Measurements from ENCODE around the gene CREB5. TPM values are rescaled to one million over a fixed set of nuclear protein-coding genes. Genes with fewer than 3 reads are reported as not detected.

The CREB5 gene
- total and polyA plus RNA-seq, 2 of the 8 experiments (the other 6 are each of a cell fraction or from before 2014, with no cell fraction given): 2.4 to 2.7 TPM

DNA sequence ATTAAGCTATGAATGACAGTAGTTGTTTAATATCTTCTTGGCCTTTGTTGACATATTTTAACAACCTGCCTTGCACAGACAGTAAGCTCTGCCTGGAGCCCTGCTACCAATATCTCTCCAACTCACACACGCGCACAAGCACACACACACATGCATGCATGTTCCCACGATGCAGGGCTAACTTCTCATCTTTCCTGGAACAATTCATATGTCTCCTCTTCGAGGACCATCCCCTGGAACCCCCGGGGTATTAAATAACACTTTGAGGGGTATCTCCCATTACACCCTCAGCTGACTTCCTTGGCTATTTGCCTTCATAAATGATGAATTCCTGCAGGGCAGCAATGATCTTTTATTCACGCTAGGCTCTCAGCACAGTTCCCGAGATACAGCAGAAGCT is 287.8 kb downstream of the CREB5 start (continued):
- TF ChIP-seq YY1 (IDR thresholded peaks at IDR 0.05; ENCODE audit: low read depth, low read length): no peak
- TF ChIP-seq RXRA (IDR thresholded peaks at IDR 0.05; ENCODE audit: insufficient read depth, low read depth, low read length): no peak
- TF ChIP-seq BACH1 (IDR thresholded peaks at IDR 0.05; ENCODE audit: low read length): no peak
- TF ChIP-seq MAFK (IDR thresholded peaks at IDR 0.05; ENCODE audit: low read depth, low read length): no peak
